ENCODE data around the gene OR6C2. TPM values are rescaled to one million over a fixed set of nuclear protein-coding genes. Genes with fewer than 3 reads are reported as not detected.
"Not testable (repeated sequence)": the region's sequence is repeated elsewhere in the genome, so short reads cannot be mapped to it uniquely, and the experiment has no call there.

OR6C2 gene
- total RNA-seq, 1 experiment from 2014 or later: not detected

DNA sequence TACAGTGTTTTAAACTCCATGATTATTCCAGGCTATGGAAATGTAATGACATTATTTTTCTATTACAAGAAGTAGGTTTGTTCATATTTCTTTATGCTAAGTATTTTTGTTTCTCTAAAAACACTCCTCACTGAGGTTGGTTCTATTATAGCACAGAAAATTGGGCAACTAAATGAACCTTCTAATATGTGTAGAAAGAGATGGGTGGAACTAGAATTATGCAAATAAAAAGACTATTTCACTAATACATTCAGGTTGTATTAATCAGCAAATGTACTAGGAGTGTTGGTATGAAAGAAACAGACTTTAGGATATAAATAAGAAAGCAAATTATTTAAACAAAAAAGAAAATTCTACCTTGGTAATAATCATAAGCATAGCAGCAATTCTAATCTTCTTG, 4.9 kb downstream of the OR6C2 start:
- DNase-seq: no peak
- H3K9me3 ChIP-seq (ENCODE audit: low read length): no peaks in the 10 kb centered on the region
- H3K4me2 ChIP-seq (ENCODE audit: low read depth, low read length, poor library complexity, severe bottlenecking): no peak overlapping the region
- no peak overlapping the region for H3K27ac ChIP-seq (ENCODE audit: low read length)
- no peaks in the 10 kb centered on the region for H3K36me3 ChIP-seq (ENCODE audit: insufficient read depth, low read length)
- no peak overlapping the region for H3K9ac ChIP-seq (ENCODE audit: low read length)
- H3K4me1 ChIP-seq (ENCODE audit: low read length): no peaks in the 10 kb centered on the region
- no peak overlapping the region for H2AFZ ChIP-seq (ENCODE audit: low read length)
- H3K27me3 ChIP-seq (ENCODE audit: low read length): no peaks in the 10 kb centered on the region; the same call in 1 of the 2 replicates
- no peak overlapping the region for H3K4me3 ChIP-seq (ENCODE audit: low read length)
- no peaks in the 10 kb centered on the region for H3K9me2 ChIP-seq (replicated peaks; ENCODE audit: insufficient read depth, low read length)
- H3K79me2 ChIP-seq (ENCODE audit: low read length): no peaks in the 10 kb centered on the region
- H4K20me1 ChIP-seq (ENCODE audit: insufficient read depth, low read depth, low read length): no peaks in the 10 kb centered on the region

DNA sequence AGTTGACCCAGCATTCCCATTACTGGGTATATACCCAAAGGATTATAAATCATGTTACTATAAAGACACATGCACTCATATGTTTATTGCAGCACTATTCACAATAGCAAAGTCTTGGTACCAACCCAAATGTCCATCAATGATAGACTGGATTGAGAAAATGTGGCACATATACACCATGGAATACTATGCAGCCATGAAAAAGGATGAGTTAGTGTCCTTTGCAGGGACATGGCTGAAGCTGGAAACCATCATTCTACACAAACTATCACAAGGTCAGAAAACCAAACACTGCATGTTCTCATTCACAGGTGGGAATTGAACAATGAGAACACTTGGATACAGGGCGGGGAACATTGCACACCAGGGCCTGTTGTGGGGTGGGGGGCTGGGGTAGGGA, 21.1 kb downstream of the OR6C2 start:
- H3K27ac ChIP-seq (ENCODE audit: low read length); H3K4me1 ChIP-seq (ENCODE audit: low read length); H3K9ac ChIP-seq (ENCODE audit: low read length); H3K4me2 ChIP-seq (ENCODE audit: low read depth, low read length, poor library complexity, severe bottlenecking); H3K79me2 ChIP-seq (ENCODE audit: low read length); H3K27me3 ChIP-seq (ENCODE audit: low read length); H3K36me3 ChIP-seq (ENCODE audit: insufficient read depth, low read length); DNase-seq; H3K9me2 ChIP-seq (replicated peaks; ENCODE audit: insufficient read depth, low read length); H4K20me1 ChIP-seq (ENCODE audit: insufficient read depth, low read depth, low read length); H3K4me3 ChIP-seq (ENCODE audit: low read length); H3K9me3 ChIP-seq (ENCODE audit: low read length); H2AFZ ChIP-seq (ENCODE audit: low read length): not testable (repeated sequence)

DNA sequence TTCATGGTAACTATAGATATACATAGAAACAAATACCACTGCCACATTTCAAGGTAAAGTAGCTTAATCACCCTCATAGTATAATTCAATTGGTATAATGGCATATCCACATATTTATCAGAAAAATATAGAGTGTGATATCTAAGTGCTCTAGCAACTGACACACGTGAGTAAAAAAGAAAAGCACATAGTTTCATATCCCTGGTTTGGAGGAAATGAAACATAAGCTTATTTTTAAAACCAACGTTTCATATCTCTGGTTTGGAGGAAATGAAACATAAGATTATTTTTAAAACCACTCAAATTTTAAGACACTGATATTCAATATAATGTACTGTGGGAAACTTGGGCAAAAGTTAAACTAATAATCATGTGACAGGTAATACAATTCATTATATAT, 24.0 kb downstream of the OR6C2 start:
- H3K4me1 ChIP-seq (ENCODE audit: low read length): peaks cover 9% of the 10 kb centered on the region
- no peak overlapping the region for H3K27ac ChIP-seq (ENCODE audit: low read length)
- H3K9ac ChIP-seq (ENCODE audit: low read length): no peak overlapping the region
- peak overlapping the region; percentile 13 for H3K4me2 ChIP-seq (ENCODE audit: low read depth, low read length, poor library complexity, severe bottlenecking)
- H2AFZ ChIP-seq (ENCODE audit: low read length): no peak overlapping the region
- no peaks in the 10 kb centered on the region for H3K36me3 ChIP-seq (ENCODE audit: insufficient read depth, low read length)
- no peaks in the 10 kb centered on the region for H3K9me3 ChIP-seq (ENCODE audit: low read length)
- H4K20me1 ChIP-seq (ENCODE audit: insufficient read depth, low read depth, low read length): no peaks in the 10 kb centered on the region
- no peak overlapping the region for H3K4me3 ChIP-seq (ENCODE audit: low read length)
- no peaks in the 10 kb centered on the region for H3K27me3 ChIP-seq (ENCODE audit: low read length)
- no peaks in the 10 kb centered on the region for H3K9me2 ChIP-seq (replicated peaks; ENCODE audit: insufficient read depth, low read length)
- DNase-seq: peak; percentile 50
- no peaks in the 10 kb centered on the region for H3K79me2 ChIP-seq (ENCODE audit: low read length)

DNA sequence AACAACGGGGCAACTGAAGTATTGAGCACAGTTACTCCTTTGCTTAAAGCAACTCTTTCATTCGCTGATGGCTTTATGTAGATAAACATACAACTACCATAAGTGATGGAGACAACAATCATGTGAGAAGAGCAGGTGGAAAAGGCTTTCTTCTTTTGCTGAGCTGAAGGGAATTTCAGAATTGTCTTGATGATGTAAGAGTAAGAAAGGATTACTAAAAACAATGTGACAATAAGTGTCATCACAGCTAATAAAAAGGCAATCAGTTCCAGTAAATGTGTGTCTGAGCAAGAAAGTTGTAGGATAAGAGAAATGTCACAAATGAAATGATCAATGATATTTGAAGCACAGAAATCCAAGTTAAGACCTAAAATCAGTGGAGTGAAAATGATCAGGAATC, 25.4 kb downstream of the OR6C2 start:
- Histone ChIP-seq H3K4me2 (ENCODE audit: low read depth, low read length, poor library complexity, severe bottlenecking) (no peak overlapping the region), H3K4me3 (ENCODE audit: low read length) (no peak overlapping the region), H3K27me3 (ENCODE audit: low read length) (no peaks in the 10 kb centered on the region), H4K20me1 (ENCODE audit: insufficient read depth, low read depth, low read length) (no peaks in the 10 kb centered on the region), H3K9ac (ENCODE audit: low read length) (no peak overlapping the region), H3K36me3 (ENCODE audit: insufficient read depth, low read length) (no peaks in the 10 kb centered on the region), H3K4me1 (ENCODE audit: low read length) (peaks cover 9% of the 10 kb centered on the region), H2AFZ (ENCODE audit: low read length) (no peak overlapping the region), H3K27ac (ENCODE audit: low read length) (no peak overlapping the region), H3K79me2 (ENCODE audit: low read length) (no peaks in the 10 kb centered on the region), H3K9me3 (ENCODE audit: low read length) (no peaks in the 10 kb centered on the region), H3K9me2 (replicated peaks; ENCODE audit: insufficient read depth, low read length) (no peaks in the 10 kb centered on the region)
- no peak for DNase-seq

DNA sequence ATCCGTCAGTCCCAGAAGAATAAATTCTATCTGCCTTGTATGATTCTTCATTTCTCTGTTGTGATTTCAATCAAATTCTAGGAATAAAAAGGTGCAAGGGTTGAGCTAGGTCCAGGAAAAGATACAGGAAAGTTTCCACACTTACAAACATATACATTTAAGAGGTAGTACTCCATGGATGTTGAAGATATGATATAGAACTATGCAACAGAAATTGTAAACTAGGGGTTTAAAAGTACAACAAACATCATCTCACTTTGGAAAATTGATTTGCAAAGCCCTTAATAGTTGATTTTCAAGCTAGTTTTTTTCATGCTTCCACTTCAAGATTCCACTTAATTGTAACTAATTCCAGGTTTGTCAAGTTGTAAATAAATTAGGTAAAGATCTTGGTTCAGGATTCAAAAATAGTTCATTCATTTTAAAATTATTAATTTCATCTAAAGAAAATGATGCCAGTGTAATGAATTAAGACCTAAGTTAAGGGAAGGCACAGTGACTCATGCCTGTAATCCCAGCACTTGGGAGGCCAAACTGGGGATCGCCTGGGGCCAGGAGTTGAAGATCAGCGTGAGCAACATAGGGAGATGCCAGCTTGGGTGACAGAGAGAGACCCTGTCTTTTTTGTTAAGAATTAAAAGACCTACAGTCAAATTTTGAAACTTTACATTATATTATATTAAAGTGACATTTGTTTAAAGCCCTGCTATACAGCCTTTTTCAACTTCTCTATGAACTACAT, 26.4 kb downstream of the OR6C2 start, which contains the start of gene OR6C70:
Gene OR6C70, minus strand, starts transcription at position 51 of the 742 bp plus-strand sequence. Its CDS starts 0 bp downstream, at position 51.
- Histone ChIP-seq H3K4me2 (ENCODE audit: low read depth, low read length, poor library complexity, severe bottlenecking) (no peak within 1 kb of the TSS), H3K27me3 (ENCODE audit: low read length) (no peaks in the 10 kb centered on the region), H3K9ac (ENCODE audit: low read length) (no peak within 1 kb of the TSS), H2AFZ (ENCODE audit: low read length) (no peak within 1 kb of the TSS), H3K4me1 (ENCODE audit: low read length) (peaks cover 9% of the 10 kb centered on the region), H4K20me1 (ENCODE audit: insufficient read depth, low read depth, low read length) (no peaks in the 10 kb centered on the region), H3K36me3 (ENCODE audit: insufficient read depth, low read length) (no peaks in the 10 kb centered on the region), H3K79me2 (ENCODE audit: low read length) (no peaks in the 10 kb centered on the region), H3K4me3 (ENCODE audit: low read length) (no peak within 1 kb of the TSS), H3K27ac (ENCODE audit: low read length) (no peak within 1 kb of the TSS), H3K9me2 (replicated peaks; ENCODE audit: insufficient read depth, low read length) (no peaks in the 10 kb centered on the region), H3K9me3 (ENCODE audit: low read length) (no peaks in the 10 kb centered on the region)
- no peak for DNase-seq

DNA sequence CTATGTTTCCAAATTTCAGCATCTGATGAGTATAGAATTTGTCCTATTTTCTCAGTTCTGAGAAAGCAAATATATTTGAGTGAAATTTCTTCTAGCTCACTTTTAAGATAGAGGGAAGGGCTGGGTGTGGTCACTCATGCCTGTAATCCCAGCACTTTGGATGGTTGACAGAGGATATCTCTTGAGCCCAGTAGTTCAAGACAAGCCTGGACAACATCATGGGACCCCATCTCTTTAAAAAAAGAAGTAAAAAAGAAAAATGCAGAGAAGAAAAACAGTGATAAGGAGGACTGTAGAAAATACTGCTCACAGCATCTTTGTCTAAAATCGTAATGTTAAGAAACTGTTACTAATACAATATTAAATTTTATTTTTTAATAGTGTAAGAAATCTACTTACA, 28.4 kb downstream of the OR6C2 start:
- Histone ChIP-seq H3K4me3 (ENCODE audit: low read length) (no peak overlapping the region), H3K4me2 (ENCODE audit: low read depth, low read length, poor library complexity, severe bottlenecking) (no peak overlapping the region), H3K79me2 (ENCODE audit: low read length) (no peaks in the 10 kb centered on the region), H3K4me1 (ENCODE audit: low read length) (peaks cover 9% of the 10 kb centered on the region), H3K9ac (ENCODE audit: low read length) (no peak overlapping the region), H2AFZ (ENCODE audit: low read length) (no peak overlapping the region), H4K20me1 (ENCODE audit: insufficient read depth, low read depth, low read length) (no peaks in the 10 kb centered on the region), H3K9me3 (ENCODE audit: low read length) (no peaks in the 10 kb centered on the region), H3K36me3 (ENCODE audit: insufficient read depth, low read length) (no peaks in the 10 kb centered on the region), H3K27ac (ENCODE audit: low read length) (no peak overlapping the region), H3K27me3 (ENCODE audit: low read length) (no peaks in the 10 kb centered on the region), H3K9me2 (replicated peaks; ENCODE audit: insufficient read depth, low read length) (no peaks in the 10 kb centered on the region)
- DNase-seq: no peak

DNA sequence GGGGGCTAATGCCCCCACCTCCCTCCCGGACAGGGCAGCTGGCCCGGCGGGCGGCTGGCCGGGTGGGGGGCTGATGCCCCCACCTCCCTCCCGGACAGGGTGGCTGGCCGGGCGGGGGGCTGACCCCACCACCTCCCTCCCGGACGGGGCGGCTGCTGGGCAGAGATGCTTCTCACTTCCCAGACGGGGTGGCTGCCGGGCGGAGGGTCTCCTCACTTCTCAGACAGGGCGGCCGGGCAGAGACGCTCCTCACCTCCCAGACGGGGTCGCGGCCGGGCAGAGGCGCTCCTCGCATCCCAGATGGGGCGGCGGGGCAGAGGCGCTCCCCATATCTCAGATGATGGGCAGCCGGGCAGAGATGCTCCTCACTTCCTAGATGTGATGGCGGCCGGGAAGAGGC, 35.3 kb downstream of the OR6C2 start:
- H3K79me2 ChIP-seq (ENCODE audit: low read length); H2AFZ ChIP-seq (ENCODE audit: low read length); H3K9me3 ChIP-seq (ENCODE audit: low read length); H3K9ac ChIP-seq (ENCODE audit: low read length); DNase-seq; H4K20me1 ChIP-seq (ENCODE audit: insufficient read depth, low read depth, low read length); H3K36me3 ChIP-seq (ENCODE audit: insufficient read depth, low read length); H3K27me3 ChIP-seq (ENCODE audit: low read length); H3K4me3 ChIP-seq (ENCODE audit: low read length); H3K27ac ChIP-seq (ENCODE audit: low read length); H3K4me1 ChIP-seq (ENCODE audit: low read length); H3K9me2 ChIP-seq (replicated peaks; ENCODE audit: insufficient read depth, low read length); H3K4me2 ChIP-seq (ENCODE audit: low read depth, low read length, poor library complexity, severe bottlenecking): not testable (repeated sequence)

DNA sequence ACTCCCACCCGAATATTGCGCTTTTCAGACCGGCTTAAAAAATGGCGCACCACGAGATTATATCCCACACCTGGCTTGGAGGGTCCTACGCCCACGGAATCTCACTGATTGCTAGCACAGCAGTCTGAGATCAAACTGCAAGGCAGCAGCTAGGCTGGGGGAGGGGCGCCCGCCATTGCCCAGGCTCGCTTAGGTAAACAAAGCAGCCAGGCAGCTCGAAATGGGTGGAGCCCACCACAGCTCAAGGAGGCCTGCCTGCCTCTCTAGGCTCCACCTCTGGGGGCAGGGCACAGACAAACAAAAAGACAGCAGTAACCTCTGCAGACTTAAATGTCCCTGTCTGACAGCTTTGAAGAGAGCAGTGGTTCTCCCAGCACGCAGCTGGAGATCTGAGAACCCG, 40.4 kb downstream of the OR6C2 start:
- not testable (repeated sequence) for DNase-seq; H3K9me2 ChIP-seq (replicated peaks; ENCODE audit: insufficient read depth, low read length); H3K9me3 ChIP-seq (ENCODE audit: low read length); H3K4me1 ChIP-seq (ENCODE audit: low read length); H3K79me2 ChIP-seq (ENCODE audit: low read length); H3K36me3 ChIP-seq (ENCODE audit: insufficient read depth, low read length); H3K9ac ChIP-seq (ENCODE audit: low read length); H3K4me2 ChIP-seq (ENCODE audit: low read depth, low read length, poor library complexity, severe bottlenecking); H2AFZ ChIP-seq (ENCODE audit: low read length); H3K4me3 ChIP-seq (ENCODE audit: low read length); H3K27ac ChIP-seq (ENCODE audit: low read length); H4K20me1 ChIP-seq (ENCODE audit: insufficient read depth, low read depth, low read length); H3K27me3 ChIP-seq (ENCODE audit: low read length)

All from Karpas-422 (cell line).